ENCODE data around the gene TTLL8.
A peak's percentile ranks its signal among the peaks of the same experiment; 100 is the strongest.
"Not testable (repeated sequence)": the region's sequence is repeated elsewhere in the genome, so short reads cannot be mapped to it uniquely, and the experiment has no call there.

The TTLL8 gene

GRCh38 chr22:49999946-50000586 is 58.0 kb downstream of the TTLL8 start:
- no peak for DNase-seq

GRCh38 chr22:49999063-49999945 is 58.8 kb downstream of the TTLL8 start:
- DNase-seq: no peak

GRCh38 chr22:49998718-49999062 is 59.4 kb downstream of the TTLL8 start:
- no peak for DNase-seq

- DNase-seq: no peak
Observed at GRCh38 chr22:49997932-49998717, 60.0 kb downstream of the TTLL8 start.

GRCh38 chr22:49997251-49997599 is 60.9 kb downstream of the TTLL8 start:
- DNase-seq: no peak

GRCh38 chr22:49996518-49997250 is 61.4 kb downstream of the TTLL8 start:
- DNase-seq: no peak

- no peak for DNase-seq
Observed at GRCh38 chr22:49996119-49996517, 62.0 kb downstream of the TTLL8 start.

GRCh38 chr22:49995361-49996118 is 62.6 kb downstream of the TTLL8 start:
- no peak for DNase-seq

- no peak for DNase-seq
Observed at GRCh38 chr22:49995041-49995360, 63.1 kb downstream of the TTLL8 start.

GRCh38 chr22:49994361-49995040 is 63.6 kb downstream of the TTLL8 start:
- DNase-seq: no peak

GRCh38 chr22:49993649-49994360 is 64.3 kb downstream of the TTLL8 start:
- DNase-seq: no peak

- DNase-seq: no peak
Observed at GRCh38 chr22:49992921-49993648, 65.0 kb downstream of the TTLL8 start.

- DNase-seq: no peak
Observed at GRCh38 chr22:49991907-49992533, 66.1 kb downstream of the TTLL8 start.

- DNase-seq: no peak
Observed at GRCh38 chr22:49991167-49991566, 66.9 kb downstream of the TTLL8 start.

- DNase-seq: not testable (repeated sequence)
Observed at GRCh38 chr22:49989826-49990225, 68.3 kb downstream of the TTLL8 start.

- DNase-seq: no peak
Observed at GRCh38 chr22:49986325-49986724, 71.8 kb downstream of the TTLL8 start.

GRCh38 chr22:49983148-49984042 is 74.7 kb downstream of the TTLL8 start:
- DNase-seq: peak; percentile 20

- DNase-seq: not testable (repeated sequence)
Observed at GRCh38 chr22:49981799-49982198, 76.3 kb downstream of the TTLL8 start.
